GM20000 (cell line): Measurements from ENCODE around the gene FRMD4A.

Experiments
- DNase-seq: peaks from one replicate; pipeline ENCODE4 v3.0.0; 2012; ENCODE audit warnings: low spot score
- CTCF ChIP-seq: IDR thresholded peaks from 2 replicates; pipeline ENCODE4 v1.5.1; 2012; ENCODE audit warnings: mild to moderate bottlenecking, control low read depth; ENCODE audit errors: extremely low read depth, missing control alignments

Gene FRMD4A

GRCh38 chr10:13794992-13795612 is 535.6 kb downstream of the FRMD4A start:
- no peak for DNase-seq
- no peak for TF ChIP-seq CTCF

DNA sequence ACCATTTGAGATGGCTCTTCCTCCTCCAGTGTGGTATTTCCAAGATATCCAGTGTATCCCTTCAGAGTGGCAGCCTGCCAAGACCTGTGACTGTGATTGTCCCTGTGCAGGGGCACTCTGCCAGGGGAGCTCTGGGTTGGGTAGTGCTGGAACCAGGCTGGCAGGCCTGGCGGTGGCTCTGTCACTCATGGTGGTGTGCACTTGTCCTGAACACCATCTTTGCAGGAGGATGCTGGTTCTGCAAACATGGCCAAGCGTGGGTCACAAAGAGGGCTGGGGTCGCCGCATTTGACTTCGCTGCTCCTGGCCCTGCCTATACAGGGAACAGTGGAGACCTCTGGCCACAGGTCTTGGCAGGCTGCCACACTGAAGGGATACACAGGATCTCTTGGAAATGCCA is 538.7 kb downstream of the FRMD4A start:
- no peak for TF ChIP-seq CTCF
- DNase-seq: no peak

DNA sequence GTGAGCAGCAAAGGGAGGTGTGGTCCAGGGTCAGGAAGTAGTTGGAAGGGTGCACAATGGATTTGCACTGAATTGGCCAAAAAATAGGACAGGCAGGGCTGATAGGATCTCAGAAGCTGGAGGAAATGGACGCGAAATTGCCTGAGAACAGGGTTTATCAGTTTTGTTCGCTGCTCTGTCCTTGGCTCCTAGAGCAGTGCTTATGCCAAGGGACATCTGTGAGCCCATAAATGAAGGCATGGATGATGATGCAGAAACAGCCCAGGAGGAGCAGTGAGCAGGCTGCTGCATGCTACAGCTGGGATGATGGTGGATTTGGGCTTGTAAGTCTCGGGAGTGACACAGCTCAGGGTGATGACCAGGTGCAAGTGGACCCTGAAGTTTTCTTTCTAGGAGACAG is 539.2 kb downstream of the FRMD4A start:
- DNase-seq: no peak
- no peak for TF ChIP-seq CTCF

DNA sequence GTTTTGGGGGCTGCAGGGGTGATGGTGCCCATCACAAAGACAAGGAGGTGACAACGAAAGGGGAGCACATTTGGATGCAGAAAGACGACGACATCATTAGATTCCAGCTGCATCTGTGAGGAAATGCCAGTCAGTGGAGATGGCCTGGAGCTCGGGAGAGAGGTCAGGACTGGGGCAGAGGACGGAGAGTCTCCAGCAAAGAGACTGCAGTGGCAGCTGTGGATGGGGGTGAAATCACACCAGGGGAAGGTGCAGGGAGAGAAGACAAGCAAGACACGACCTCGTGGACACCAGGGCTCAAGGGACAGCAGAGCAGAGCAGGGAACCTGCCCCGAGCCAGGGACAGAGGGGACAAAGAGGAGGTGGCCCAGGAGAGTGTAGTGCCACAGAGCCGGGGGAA is 540.5 kb downstream of the FRMD4A start:
- no peak for TF ChIP-seq CTCF
- no peak for DNase-seq

- TF ChIP-seq CTCF: no peak
- DNase-seq: no peak
Measured at GRCh38 chr10:13789448-13789829, 541.3 kb downstream of the FRMD4A start.

DNA sequence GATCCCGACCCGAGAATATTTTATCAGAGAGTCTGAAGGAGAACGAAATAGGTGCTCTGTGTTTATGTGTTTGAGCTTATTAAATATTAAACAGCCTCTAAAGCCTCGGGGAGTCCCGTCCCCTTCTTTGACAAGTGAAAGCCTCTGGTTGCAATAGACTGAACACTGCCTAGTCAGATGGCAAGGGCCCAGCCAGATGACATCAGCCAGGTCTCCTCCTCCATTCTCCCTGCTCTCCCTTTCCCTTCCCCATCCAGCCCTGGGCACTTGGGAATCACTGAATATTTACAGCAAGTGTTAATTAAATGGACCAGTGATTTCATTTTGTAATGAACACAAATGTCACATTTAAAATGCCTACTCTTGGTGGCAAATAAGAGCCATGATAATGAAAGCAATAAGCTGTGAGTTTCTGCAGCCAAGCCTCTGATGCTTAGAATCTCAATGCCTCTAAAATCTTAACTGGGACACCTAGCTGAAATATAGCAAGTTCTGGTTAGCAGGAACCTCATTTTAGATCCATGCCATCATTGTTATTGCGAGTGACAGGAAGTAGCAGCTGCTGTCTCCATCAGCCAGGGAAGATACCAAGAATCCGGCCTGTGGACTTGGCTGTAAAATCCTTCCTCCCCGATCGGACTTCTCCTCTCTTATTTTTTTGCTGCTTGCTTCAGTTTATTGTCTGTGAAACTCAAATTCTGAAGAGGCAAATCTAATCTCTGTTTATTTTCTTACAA is 541.8 kb downstream of the FRMD4A start:
- no peak for TF ChIP-seq CTCF
- no peak for DNase-seq

GRCh38 chr10:13788320-13788600 is 542.5 kb downstream of the FRMD4A start:
- no peak for TF ChIP-seq CTCF
- DNase-seq: no peak
